K562 (cell line): ENCODE data around the gene ARHGAP26. TPM values are rescaled to one million over a fixed set of nuclear protein-coding genes. Genes with fewer than 3 reads are reported as not detected.

Source experiments
- ATAC-seq: fragments of 200-7000 bp; cut with Tn5 transposase; 3 replicates; pipeline ENCODE4 v1.9.1; 2020; ENCODE audit warnings: moderate library complexity
- BruUV-seq: library from RNA; stranded (reverse); fragments of 400-500 nt; replicated peaks from 2 replicates; lab custom pipeline; 2021; lab: Mats Ljungman, UMichigan
- CTCF ChIA-PET: fragments of 300-600 bp; formaldehyde crosslinking; extraction: SDS; loops from one replicate; lab custom pipeline; 2021; ENCODE audit warnings: low intra/inter-chr PET ratio; lab: Yijun Ruan, JAX
- POLR2A ChIA-PET: fragments of 300-600, 350-650 bp; sonication (Branson Sonifier 250); formaldehyde crosslinking; extraction: SDS; loops from one replicate; lab custom pipeline; 2021; ENCODE audit warnings: antibody characterized with exemption, inconsistent platforms; lab: Yijun Ruan, JAX
- DNase-seq, 4 experiments: peaks; one replicate each; pipeline versions ENCODE4 v3.0.0 to v3.0.0-alpha.2; 2011 to 2018; ENCODE audit warnings: low spot score in 3 of 4, mixed read lengths in 3 of 4; ENCODE audit errors: extremely low read depth in 1 of 4
- FAIRE-seq: peaks from 2 replicates; lab custom pipeline; 2011; peaks lifted over from hg19 to GRCh38; lab: Jason Lieb, UNC
- H2AFZ ChIP-seq: 2 replicates; pipeline ENCODE4 v1.6.0; 2011; ENCODE audit warnings: low read depth, low read length, control low read depth, inconsistent platforms
- H3K27ac ChIP-seq: fragments of 200-600 bp; 3 replicates; pipeline ENCODE4 v1.8.0; 2011; ENCODE audit warnings: low read depth, mild to moderate bottlenecking, control low read depth, inconsistent platforms, low read length, moderate library complexity, mixed read lengths; ENCODE audit errors: extremely low read depth
- H3K27me3 ChIP-seq, 2 experiments: fragments of 300-600 bp in 1 of 2; 2 replicates in 1 of 2; 3 replicates in 1 of 2; pipeline versions ENCODE4 v1.6.0 to v1.8.0; 2011; ENCODE audit warnings: inconsistent platforms in 2 of 2, low read length in 2 of 2, mild to moderate bottlenecking in 1 of 2, mixed read lengths in 1 of 2, moderate library complexity in 1 of 2; ENCODE audit not compliant: control insufficient read depth in 2 of 2, insufficient read depth in 2 of 2
- H3K36me3 ChIP-seq: fragments of 300-600 bp; 3 replicates; pipeline ENCODE4 v1.8.0; 2011; ENCODE audit warnings: mild to moderate bottlenecking, low read length, inconsistent platforms; ENCODE audit not compliant: control insufficient read depth, insufficient read depth
- H3K4me1 ChIP-seq, 2 experiments: fragments of 200-600 bp in 1 of 2; replicated peaks in 1 of 2; 2 replicates in 1 of 2; 3 replicates in 1 of 2; pipeline versions ENCODE4 v1.5.1 to v1.8.0; 2011; ENCODE audit warnings: inconsistent platforms in 2 of 2, low read length in 2 of 2, mild to moderate bottlenecking in 1 of 2, mixed read lengths in 1 of 2, moderate library complexity in 1 of 2; ENCODE audit not compliant: control insufficient read depth in 2 of 2, insufficient read depth in 2 of 2
- H3K4me2 ChIP-seq: 2 replicates; pipeline ENCODE4 v1.6.1; 2011; ENCODE audit warnings: low read length, control low read depth, inconsistent platforms, mixed read lengths; ENCODE audit not compliant: insufficient read depth
- H3K4me3 ChIP-seq: fragments of 200-600 bp; sonication (generic), shearing (Covaris generic); 2 replicates; pipeline ENCODE4 v1.5.1; 2016; ENCODE audit warnings: control low read depth, inconsistent platforms
- H3K79me2 ChIP-seq: fragments of 200-600 bp; 3 replicates; pipeline ENCODE4 v1.8.0; 2011; ENCODE audit warnings: low read length, inconsistent platforms; ENCODE audit not compliant: control insufficient read depth, insufficient read depth
- H3K9ac ChIP-seq, 2 experiments: 2 replicates each; pipeline versions ENCODE4 v1.6.0 to v1.6.1; 2011; ENCODE audit warnings: low read depth in 2 of 2, low read length in 2 of 2, control low read depth in 1 of 2, inconsistent platforms in 1 of 2, mild to moderate bottlenecking in 1 of 2, mixed read lengths in 1 of 2; ENCODE audit not compliant: insufficient read depth in 1 of 2
- H3K9me1 ChIP-seq: one replicate; pipeline ENCODE4 v1.6.0; 2011; ENCODE audit warnings: inconsistent platforms, mild to moderate bottlenecking, low read length, moderate library complexity; ENCODE audit not compliant: control insufficient read depth, insufficient read depth
- H3K9me3 ChIP-seq: replicated peaks from 2 replicates; pipeline ENCODE4 v1.5.1; 2011; ENCODE audit warnings: low read depth, low read length, inconsistent platforms; ENCODE audit not compliant: control insufficient read depth, insufficient read depth
- H4K20me1 ChIP-seq: replicated peaks from 2 replicates; pipeline ENCODE4 v1.6.1; 2011; ENCODE audit warnings: low read length, inconsistent platforms, mixed read lengths; ENCODE audit not compliant: control insufficient read depth, insufficient read depth
- C11orf30 ChIP-seq: fragments of 450-650 bp; IDR thresholded peaks from 2 replicates; pipeline ENCODE4 v1.6.1; 2016; ENCODE audit warnings: low read depth, mild to moderate bottlenecking
- GABPA ChIP-seq: fragments of 200-800 bp; sonication (Bioruptor generic); conservative IDR thresholded peaks from 2 replicates; pipeline ENCODE4 v1.6.1; 2016; ENCODE audit warnings: low read depth, missing genetic modification characterization, missing compliant biosample characterization
- NFE2 ChIP-seq: IDR thresholded peaks from 2 replicates; pipeline ENCODE4 v1.6.1; 2014; ENCODE audit warnings: antibody characterized with exemption, low read depth
- RBM25 ChIP-seq: fragments of 200-400 bp; formaldehyde crosslinking; IDR thresholded peaks from 2 replicates; pipeline ENCODE4 v1.6.1; 2018; ENCODE audit warnings: low read length, low read depth, moderate library complexity; ENCODE audit not compliant: severe bottlenecking
- RCOR1 ChIP-seq, 2 experiments: IDR thresholded peaks; 2 replicates each; pipeline ENCODE4 v1.6.1; 2012; ENCODE audit warnings: low read depth in 2 of 2, low read length in 2 of 2, borderline replicate concordance in 1 of 2, improper control_type of control experiment in 1 of 2
- SIN3A ChIP-seq, 2 experiments: fragments of 150-350 bp in 1 of 2; IDR thresholded peaks; 2 replicates each; pipeline ENCODE4 v1.6.1; 2011 to 2016; ENCODE audit warnings: borderline replicate concordance in 2 of 2, low read depth in 2 of 2, low read length in 2 of 2, mild to moderate bottlenecking in 2 of 2, moderate library complexity in 2 of 2; ENCODE audit not compliant: control insufficient read depth in 1 of 2
- SMARCB1 ChIP-seq: IDR thresholded peaks from 2 replicates; pipeline ENCODE4 v1.6.1; 2011; ENCODE audit warnings: improper control_type of control experiment, low read depth; ENCODE audit not compliant: insufficient read length
- SRSF7 ChIP-seq: fragments of 200-400 bp; formaldehyde crosslinking; optimal IDR thresholded peaks from 2 replicates; pipeline ENCODE3; 2017; ENCODE audit warnings: mild to moderate bottlenecking, low read depth, low read length
- ZNF124 ChIP-seq: sonication (generic); formaldehyde crosslinking; IDR thresholded peaks from 2 replicates; pipeline ENCODE4 v1.8.1; 2022; ENCODE audit warnings: missing genetic modification reagents
- ZNF395 ChIP-seq: fragments of 200-800 bp; sonication (Bioruptor generic); IDR thresholded peaks from 2 replicates; pipeline ENCODE4 v1.6.1; 2017; ENCODE audit warnings: missing genetic modification characterization, missing compliant biosample characterization
- ZNF764 ChIP-seq: fragments of 250-450 bp; sonication (Bioruptor Pico); IDR thresholded peaks from 2 replicates; pipeline ENCODE4 v1.4.0; 2020; ENCODE audit warnings: low read depth, mild to moderate bottlenecking, moderate library complexity
- WGBS: fragments of 100-300 bp; shearing (Covaris generic); methylation state at CpG from one replicate; pipeline ENCODE4 v1.1.6; 2016; ENCODE audit warnings: low coverage, mixed read lengths; ENCODE audit not compliant: insufficient coverage; ENCODE audit errors: missing lambda C conversion rate; 5-methylcytosine and 5-hydroxymethylcytosine counted together
- in situ Hi-C: fragments of 300-500 bp; cut with MboI; formaldehyde crosslinking; loops from 4 replicates; pipeline ENCODE4 v1.15.0; 2018; ENCODE audit warnings: inconsistent platforms, mixed read lengths
- intact Hi-C: fragments of 100-400 bp; cut with micrococcal nuclease; formaldehyde crosslinking; loops from 2 replicates; pipeline ENCODE4 v1.14.2; 2022
- polyA plus RNA-seq, 8 experiments: library from polyadenylated mRNA; depleted of rRNA in 4 of 8; stranded (reverse) in 5 of 8; unstranded in 3 of 8; fragments of >200 nt; fragmentation: Nextera tagmentation in 2 of 8; fragmentation: Illumina TruSeq in 1 of 8; extraction: Ambion mirVana in 2 of 8; extraction: Trizol in 1 of 8; gene quantifications; 2 replicates each; pipeline versions ENCODE4 v1.2.1 to v1.2.3, GENCODE V29; 2011 to 2014; ENCODE audit warnings: inconsistent platforms in 1 of 8, missing spikeins in 1 of 8
- total RNA-seq, 7 experiments: library from RNA; depleted of rRNA in 6 of 7; stranded (reverse); fragments of >200 nt in 6 of 7; fragmentation: Illumina TruSeq in 2 of 7; extraction: Trizol in 2 of 7; gene quantifications; 2 replicates each; pipeline versions ENCODE4 v1.2.1 to v1.2.3, GENCODE V29; 2011 to 2021; ENCODE audit warnings: low replicate concordance in 1 of 7

ARHGAP26 gene
- total and polyA plus RNA-seq, 9 of the 15 experiments (the other 6 are each of a cell fraction or from before 2014, with no cell fraction given) = 0.13 to 1.1 (median 0.55) TPM

- no peak for TF ChIP-seq ZNF124
- TF ChIP-seq RCOR1 (IDR thresholded peaks at IDR 0.05; ENCODE audit: borderline replicate concordance in 1 of 2, low read depth in 2 of 2, low read length in 2 of 2) = no peak
Measured at GRCh38 chr5:143030349-143030748, 260.2 kb downstream of the ARHGAP26 start (continued).

GRCh38 chr5:143031781-143032580, 261.8 kb downstream of the ARHGAP26 start:
- Histone ChIP-seq H3K9me1 (no peaks in the 10 kb centered on the region), H3K36me3 (no peaks in the 10 kb centered on the region), H3K27me3 (peaks cover 2 to 12% of the 10 kb centered on the region in 2 experiments; a peak in 2 of 5 replicates), H3K9me3 (no peaks in the 10 kb centered on the region), H4K20me1 (no peaks in the 10 kb centered on the region), H3K4me2 (no peak overlapping the region), H3K27ac (no peak overlapping the region), H2AFZ (no peak overlapping the region), H3K9ac (no peak overlapping the region), H3K4me3 (no peak overlapping the region), H3K4me1 (peaks cover 2% of the 10 kb centered on the region in 2 experiments; a peak in 3 of 5 replicates), H3K79me2 (no peaks in the 10 kb centered on the region)
- no TSS peak for BruUV-seq
- ATAC-seq = no peak
- no peak for TF ChIP-seq ZNF764 (CRISPR knock-in tag)
- TF ChIP-seq SMARCB1 = no peak
- no peak for TF ChIP-seq GABPA
- TF ChIP-seq ZNF395 = no peak
- peak; percentile 40; the same call in 1 of the 2 replicates for TF ChIP-seq NFE2
- peak; percentile 11; the same call in 1 of the 2 replicates for TF ChIP-seq C11orf30
- no peak for TF ChIP-seq SIN3A (IDR thresholded peaks at IDR 0.05; ENCODE audit: borderline replicate concordance in 2 of 2, control insufficient read depth in 1 of 2, low read depth in 2 of 2, low read length in 2 of 2)
- no peak for TF ChIP-seq RBM25
- TF ChIP-seq SRSF7 = no peak
- no peak for DNase-seq
- WGBS = 6% methylated on average over 13 of the region's 13 CpGs
- no peak for FAIRE-seq
- ChIA-PET CTCF (no interaction called here), POLR2A (interaction anchor here (0.6 kb wide), 1 partner anchor 23 kb away, joined by 3 read pairs; no protein-coding TSS in a partner anchor)
- in situ Hi-C loops = no loop called here
- intact Hi-C loops = no loop called here
